Measurements from ENCODE around the gene DMPK. TPM values are rescaled to one million over a fixed set of nuclear protein-coding genes. Genes with fewer than 3 reads are reported as not detected.
"Not testable (repeated sequence)": the region's sequence is repeated elsewhere in the genome, so short reads cannot be mapped to it uniquely, and the experiment has no call there.

DMPK gene
- polyA plus RNA-seq, 3 donors = 31.5 to 37.5 (median 35.4) TPM

GRCh38 chr19:45752639-45753038, 29.7 kb downstream of the DMPK start:
- DNase-seq (ENCODE audit: low read depth in 3 of 3, low spot score in 2 of 3) = no peak

GRCh38 chr19:45751483-45751882, 30.8 kb downstream of the DMPK start:
- DNase-seq (ENCODE audit: low read depth in 3 of 3, low spot score in 2 of 3) = not testable (repeated sequence)

GRCh38 chr19:45747513-45747912, 34.8 kb downstream of the DMPK start:
- DNase-seq (ENCODE audit: low read depth in 3 of 3, low spot score in 2 of 3) = no peak

GRCh38 chr19:45746866-45747265, 35.4 kb downstream of the DMPK start:
- no peak for DNase-seq (ENCODE audit: low read depth in 3 of 3, low spot score in 2 of 3)

- DNase-seq (ENCODE audit: low read depth in 3 of 3, low spot score in 2 of 3) = no peak
Observed at GRCh38 chr19:45745606-45746005, 36.7 kb downstream of the DMPK start.

- no peak for DNase-seq (ENCODE audit: low read depth in 3 of 3, low spot score in 2 of 3)
Observed at GRCh38 chr19:45742969-45743368, 39.3 kb downstream of the DMPK start.

GRCh38 chr19:45739498-45740439, 42.5 kb downstream of the DMPK start:
- DNase-seq (ENCODE audit: low read depth in 3 of 3, low spot score in 2 of 3) = no peak

- DNase-seq (ENCODE audit: low read depth in 3 of 3, low spot score in 2 of 3) = no peak
Observed at GRCh38 chr19:45733160-45733810, 49.0 kb downstream of the DMPK start, which contains the start of gene MEIOSIN. MEIOSIN (plus strand) TSS chr19:45733439; CDS start chr19:45735377, 1,938 bp downstream.

- DNase-seq (ENCODE audit: low read depth in 3 of 3, low spot score in 2 of 3) = peak; percentile 90 to 98 (median 93)
Observed at GRCh38 chr19:45730368-45731288, 51.7 kb downstream of the DMPK start, which contains the start of gene FBXO46. FBXO46 (minus strand) TSS chr19:45730896; CDS start chr19:45713495, 17,401 bp downstream.

GRCh38 chr19:45729800-45730290, 52.4 kb downstream of the DMPK start:
- no peak for DNase-seq (ENCODE audit: low read depth in 3 of 3, low spot score in 2 of 3)

GRCh38 chr19:45728683-45729082, 53.6 kb downstream of the DMPK start:
- DNase-seq (ENCODE audit: low read depth in 3 of 3, low spot score in 2 of 3) = not testable (repeated sequence)

GRCh38 chr19:45720065-45720464, 62.2 kb downstream of the DMPK start:
- DNase-seq (ENCODE audit: low read depth in 3 of 3, low spot score in 2 of 3) = not testable (repeated sequence)

Other genes starting within 250 kb of the DMPK start
- 10 to 100 TPM in 2 of 3 donors, 1 to 10 TPM in 1; 9.7 to 12.0 (median 10.5) TPM for gene OPA3, start 197.7 kb downstream of the DMPK start, polyA plus RNA-seq (ENCODE audit: insufficient read length in 3 of 3)
- 1 to 10 TPM; 4.7 to 5.5 (median 4.9) TPM for gene GPR4, start 180.3 kb downstream of the DMPK start, polyA plus RNA-seq (ENCODE audit: insufficient read length in 3 of 3)
- gene EML2, start 143.1 kb downstream of the DMPK start, polyA plus RNA-seq (ENCODE audit: insufficient read length in 3 of 3) = 10 to 100 TPM; 17.1 to 20.6 (median 17.2) TPM
- gene GIPR, start 114.3 kb downstream of the DMPK start, polyA plus RNA-seq (ENCODE audit: insufficient read length in 3 of 3) = under 1 TPM; 0.28 to 0.47 (median 0.43) TPM
- 100 to 1,000 TPM; 326 to 373 (median 358) TPM for gene SNRPD2, start 90.5 kb downstream of the DMPK start, polyA plus RNA-seq (ENCODE audit: insufficient read length in 3 of 3)
- 1 to 10 TPM; 7.1 to 7.6 (median 7.5) TPM for gene QPCTL, start 89.8 kb downstream of the DMPK start, polyA plus RNA-seq (ENCODE audit: insufficient read length in 3 of 3)
- 10 to 100 TPM in 2 of 3 donors, 1 to 10 TPM in 1; 9.6 to 11.8 (median 11.7) TPM for gene FBXO46, start 51.6 kb downstream of the DMPK start, polyA plus RNA-seq (ENCODE audit: insufficient read length in 3 of 3)
- gene MEIOSIN, start 49.1 kb downstream of the DMPK start, polyA plus RNA-seq (ENCODE audit: insufficient read length in 3 of 3) = not detected
- gene SIX5, start 13.2 kb downstream of the DMPK start, polyA plus RNA-seq (ENCODE audit: insufficient read length in 3 of 3) = 10 to 100 TPM; 12.1 to 14.4 (median 12.8) TPM
- gene DMWD, start 10.4 kb upstream of the DMPK start, polyA plus RNA-seq (ENCODE audit: insufficient read length in 3 of 3) = 10 to 100 TPM; 21.6 to 25.8 (median 23.8) TPM
- not detected for gene RSPH6A, start 32.8 kb upstream of the DMPK start, polyA plus RNA-seq (ENCODE audit: insufficient read length in 3 of 3)
- 10 to 100 TPM; 53.8 to 64.9 (median 54.5) TPM for gene SYMPK, start 80.7 kb upstream of the DMPK start, polyA plus RNA-seq (ENCODE audit: insufficient read length in 3 of 3)
- under 1 TPM; 0.30 to 0.39 (median 0.36) TPM for gene FOXA3, start 81.8 kb upstream of the DMPK start, polyA plus RNA-seq (ENCODE audit: insufficient read length in 3 of 3)
- gene IRF2BP1, start 103.7 kb upstream of the DMPK start, polyA plus RNA-seq (ENCODE audit: insufficient read length in 3 of 3) = 10 to 100 TPM; 14.0 to 18.6 (median 15.8) TPM
- gene MYPOP, start 120.1 kb upstream of the DMPK start, polyA plus RNA-seq (ENCODE audit: insufficient read length in 3 of 3) = 1 to 10 TPM; 2.8 to 3.8 (median 3.1) TPM
- not detected for gene NANOS2, start 132.3 kb upstream of the DMPK start, polyA plus RNA-seq (ENCODE audit: insufficient read length in 3 of 3)
- 1 to 10 TPM; 2.8 to 4.1 (median 2.9) TPM for gene NOVA2, start 191.4 kb upstream of the DMPK start, polyA plus RNA-seq (ENCODE audit: insufficient read length in 3 of 3)
- 10 to 100 TPM in 2 of 3 donors, 1 to 10 TPM in 1; 9.6 to 10.7 (median 10.5) TPM for gene CCDC61, start 213.0 kb upstream of the DMPK start, polyA plus RNA-seq (ENCODE audit: insufficient read length in 3 of 3)
- gene PGLYRP1, start 240.6 kb upstream of the DMPK start, polyA plus RNA-seq (ENCODE audit: insufficient read length in 3 of 3) = under 1 TPM in 2 of 3 donors, not detected in 1; 0.29 to 0.67 TPM

Data from right renal cortex interstitium (tissue), 3 donors.